Upper lobe of left lung (tissue), 6 donors: ENCODE data around the gene MAMDC4. TPM values are rescaled to one million over a fixed set of nuclear protein-coding genes. Genes with fewer than 3 reads are reported as not detected.

ENCODE experiments used
- ATAC-seq, 2 donors: fragments of 200-7000 bp; cut with Tn5 transposase; one replicate each; pipeline ENCODE4 v1.9.1; 2022; ENCODE audit warnings: mild to moderate bottlenecking in 2 of 2, moderate library complexity in 2 of 2; ENCODE audit not compliant: low FRiP score in 2 of 2
- DNase-seq, 2 donors: peaks; one replicate each; pipeline ENCODE4 v3.0.0-alpha.2; 2019 to 2020
- H3K27ac ChIP-seq, 4 donors: fragments of 200-600 bp; sonication (generic); one replicate each; pipeline ENCODE4 v1.5.1; 2016 to 2019
- H3K27me3 ChIP-seq, 4 donors: fragments of 200-600 bp; sonication (generic); one replicate each; pipeline ENCODE4 v1.5.1; 2017 to 2019
- H3K36me3 ChIP-seq, 4 donors: fragments of 200-600 bp; sonication (generic); one replicate each; pipeline ENCODE4 v1.5.1; 2016 to 2019
- H3K4me1 ChIP-seq, 4 donors: fragments of 200-600 bp; sonication (generic); one replicate each; pipeline ENCODE4 v1.5.1; 2018 to 2019
- H3K4me3 ChIP-seq, 4 donors: fragments of 200-600 bp; sonication (generic); one replicate each; pipeline ENCODE4 v1.5.1; 2017 to 2019; ENCODE audit warnings: mild to moderate bottlenecking in 2 of 4, moderate library complexity in 1 of 4
- H3K9me3 ChIP-seq, 4 donors: fragments of 200-600 bp; sonication (generic); one replicate each; pipeline ENCODE4 v1.5.1; 2018 to 2019
- CTCF ChIP-seq, 6 experiments: fragments of 450-650 bp in 4 of 6; fragments of 200-600 bp in 2 of 6; sonication (generic) in 2 of 6; IDR thresholded peaks; one replicate each; pipeline ENCODE4 v1.5.1; 2016 to 2019; ENCODE audit warnings: antibody characterized with exemption in 6 of 6
- EP300 ChIP-seq, 4 donors: sonication (generic); formaldehyde crosslinking; IDR thresholded peaks; one replicate each; pipeline ENCODE4 v1.5.1; 2017; ENCODE audit warnings: antibody characterized with exemption in 4 of 4, control low read depth in 2 of 4
- POLR2A ChIP-seq, 4 donors: fragments of 450-650 bp; IDR thresholded peaks; one replicate each; pipeline ENCODE4 v1.5.1; 2016 to 2017; ENCODE audit warnings: antibody characterized with exemption in 4 of 4, mild to moderate bottlenecking in 2 of 4
- POLR2AphosphoS5 ChIP-seq, 2 donors: sonication (generic); formaldehyde crosslinking; IDR thresholded peaks; one replicate each; pipeline ENCODE4 v1.5.1; 2017; ENCODE audit warnings: antibody characterized with exemption in 2 of 2
- WGBS, 2 donors: methylation state at CpG; one replicate each; pipeline ENCODE4 v1.1.5; 2017 to 2018; 5-methylcytosine and 5-hydroxymethylcytosine counted together
- total RNA-seq, 6 donors: library from RNA; depleted of rRNA in 4 of 6; stranded (reverse); fragments of >200 nt in 4 of 6; gene quantifications; one replicate each; pipeline versions ENCODE4 v1.1.0 to v1.2.1, GENCODE V29; 2016 to 2021
- donor health status: DM: no; HTN: no; CAD: no; lungs with moderate emphysema.
- donor health status: DM: no; HTN: yes; CAD: no; lungs with severe emphysema.

MAMDC4 gene
- total RNA-seq, 6 donors from 2014 or later = 2.1 to 18.9 (median 11.0) TPM

- ATAC-seq (peak in 1 of 2 donors; percentile 35), DNase-seq (peak; percentile 37 to 92)
- H3K4me1 ChIP-seq = peaks cover 31 to 58% (median 33%) of the 10 kb centered on the region in 4 donors
- no peaks in the 10 kb centered on the region for H3K27me3 ChIP-seq
- peak overlapping the region; percentile 95 to 99 (median 99) for H3K4me3 ChIP-seq
- H3K36me3 ChIP-seq = peaks cover 0 to 3% (median under 1%) of the 10 kb centered on the region in 4 donors
- WGBS, 2 donors = 0 to 1% methylated on average over 2 to 31 of the region's 93 CpGs
- H3K27ac ChIP-seq = peak overlapping the region; percentile 84 to 94 (median 88)
- H3K9me3 ChIP-seq = no peaks in the 10 kb centered on the region
- no peak for TF ChIP-seq POLR2AphosphoS5 (IDR thresholded peaks at IDR 0.05)
- TF ChIP-seq CTCF (IDR thresholded peaks at IDR 0.05) = peak in 1 of 6 experiments; percentile 1
These were observed 43.9 kb upstream of the MAMDC4 start for GRCh38 chr9:136808075-136808805.

- peaks cover 31 to 58% (median 33%) of the 10 kb centered on the region in 4 donors for H3K4me1 ChIP-seq
- H3K27ac ChIP-seq = peak overlapping the region; percentile 4 to 94 (median 88)
- H3K4me3 ChIP-seq = peak overlapping the region; percentile 95 to 99 (median 99)
- H3K27me3 ChIP-seq = no peaks in the 10 kb centered on the region
- DNase-seq = no peak
- no peak for ATAC-seq
- TF ChIP-seq POLR2A (IDR thresholded peaks at IDR 0.05) (no peak), CTCF (IDR thresholded peaks at IDR 0.05) (no peak), EP300 (IDR thresholded peaks at IDR 0.05) (no peak), POLR2AphosphoS5 (IDR thresholded peaks at IDR 0.05) (no peak)
- 4 to 6% methylated on average over 14 of the region's 14 CpGs for WGBS, 2 donors
- H3K36me3 ChIP-seq = peaks cover 0 to 4% (median 2%) of the 10 kb centered on the region in 4 donors
- no peaks in the 10 kb centered on the region for H3K9me3 ChIP-seq
These were observed 43.4 kb upstream of the MAMDC4 start for GRCh38 chr9:136808806-136809158.

GRCh38 chr9:136814725-136815421, 37.3 kb upstream of the MAMDC4 start:
- Histone ChIP-seq H3K4me1 (peaks cover 6 to 27% (median 10%) of the 10 kb centered on the region in 4 donors), H3K36me3 (peaks cover 0 to 15% (median 8%) of the 10 kb centered on the region in 4 donors), H3K9me3 (no peaks in the 10 kb centered on the region), H3K4me3 (no peak overlapping the region), H3K27ac (no peak overlapping the region), H3K27me3 (no peaks in the 10 kb centered on the region)
- ATAC-seq = no peak
- 93% methylated on average over 12 to 13 of the region's 13 CpGs for WGBS, 2 donors
- no peak for DNase-seq
- no peak for TF ChIP-seq POLR2A (IDR thresholded peaks at IDR 0.05)
- no peak for TF ChIP-seq CTCF (IDR thresholded peaks at IDR 0.05)
- TF ChIP-seq POLR2AphosphoS5 (IDR thresholded peaks at IDR 0.05) = no peak
- no peak for TF ChIP-seq EP300 (IDR thresholded peaks at IDR 0.05)

- DNase-seq (no peak), ATAC-seq (no peak)
- Histone ChIP-seq H3K4me1 (peaks cover 1 to 22% (median 6%) of the 10 kb centered on the region in 4 donors), H3K4me3 (no peak overlapping the region), H3K27ac (no peak overlapping the region), H3K36me3 (peaks cover 0 to 15% (median 8%) of the 10 kb centered on the region in 4 donors), H3K9me3 (no peaks in the 10 kb centered on the region), H3K27me3 (no peaks in the 10 kb centered on the region)
- WGBS, 2 donors = 0 to 64% methylated on average over 1 of the region's 1 CpG
- no peak for TF ChIP-seq POLR2A (IDR thresholded peaks at IDR 0.05)
- TF ChIP-seq CTCF (IDR thresholded peaks at IDR 0.05) = no peak
- no peak for TF ChIP-seq EP300 (IDR thresholded peaks at IDR 0.05)
- no peak for TF ChIP-seq POLR2AphosphoS5 (IDR thresholded peaks at IDR 0.05)
These were observed 36.7 kb upstream of the MAMDC4 start for GRCh38 chr9:136815422-136815782.
